Subcutaneous adipose tissue (tissue), 4 donors: Measurements from ENCODE around the gene ADORA2B. TPM values are rescaled to one million over a fixed set of nuclear protein-coding genes. Genes with fewer than 3 reads are reported as not detected.

Experiments
- CTCF ChIP-seq: fragments of 450-650 bp; IDR thresholded peaks from one replicate; pipeline ENCODE4 v1.5.1; 2016; ENCODE audit warnings: low read depth, mild to moderate bottlenecking, control low read depth, antibody characterized with exemption, moderate library complexity
- total RNA-seq, 4 donors: library from RNA; depleted of rRNA; stranded (reverse); fragments of >200 nt; gene quantifications; one replicate each; pipeline ENCODE4 v1.1.0, GENCODE V29; 2016

Gene ADORA2B
- total RNA-seq, 4 donors from 2014 or later, result 1.1 to 11.4 (median 1.3) TPM; not detected in 1

- no peak for TF ChIP-seq CTCF
Observed at GRCh38 chr17:15942207-15942833, 2.6 kb upstream of the ADORA2B start.

DNA sequence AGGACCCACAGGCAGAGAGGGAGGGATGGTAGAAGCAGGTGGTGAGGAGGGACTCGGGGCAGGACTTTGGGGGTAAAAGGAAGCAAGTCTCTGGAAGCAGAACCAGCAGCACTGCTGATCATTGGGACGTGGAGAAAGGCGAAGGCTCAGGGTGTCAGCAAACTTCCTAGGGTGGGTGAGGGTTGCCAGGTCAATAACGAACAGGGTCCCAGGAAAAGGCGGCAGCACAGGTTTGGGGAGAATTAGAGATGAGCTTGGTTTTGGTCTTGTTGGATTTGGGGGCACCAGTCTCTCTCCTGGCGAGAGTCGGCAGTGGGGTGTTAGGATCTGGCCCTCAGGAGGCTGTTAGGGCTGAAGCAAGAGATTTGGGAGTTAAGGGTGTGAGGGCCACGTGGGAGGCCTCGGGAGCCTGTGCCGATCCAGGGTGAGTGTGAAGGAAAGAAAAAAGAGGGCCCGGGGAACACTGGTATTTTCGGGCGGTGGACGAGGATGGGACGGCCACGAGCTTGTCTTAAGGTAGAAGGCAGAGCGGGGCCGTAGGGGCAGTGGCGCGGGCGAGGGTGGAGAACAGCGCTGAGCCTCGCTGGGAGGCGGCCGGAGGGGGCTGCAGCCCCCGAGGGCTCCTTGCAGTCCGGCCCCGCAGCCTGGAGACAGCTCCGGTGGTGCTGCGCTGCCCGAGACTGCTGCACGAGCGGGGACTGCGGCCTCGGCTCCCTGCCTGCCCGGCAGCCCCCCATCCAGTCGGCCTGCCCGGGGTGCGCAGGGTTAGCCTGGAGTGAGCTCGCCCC, 765 bp upstream of the ADORA2B start:
- TF ChIP-seq CTCF, result no peak

GRCh38 chr17:15945527-15946191, 729 bp downstream of the ADORA2B start:
- no peak for TF ChIP-seq CTCF

DNA sequence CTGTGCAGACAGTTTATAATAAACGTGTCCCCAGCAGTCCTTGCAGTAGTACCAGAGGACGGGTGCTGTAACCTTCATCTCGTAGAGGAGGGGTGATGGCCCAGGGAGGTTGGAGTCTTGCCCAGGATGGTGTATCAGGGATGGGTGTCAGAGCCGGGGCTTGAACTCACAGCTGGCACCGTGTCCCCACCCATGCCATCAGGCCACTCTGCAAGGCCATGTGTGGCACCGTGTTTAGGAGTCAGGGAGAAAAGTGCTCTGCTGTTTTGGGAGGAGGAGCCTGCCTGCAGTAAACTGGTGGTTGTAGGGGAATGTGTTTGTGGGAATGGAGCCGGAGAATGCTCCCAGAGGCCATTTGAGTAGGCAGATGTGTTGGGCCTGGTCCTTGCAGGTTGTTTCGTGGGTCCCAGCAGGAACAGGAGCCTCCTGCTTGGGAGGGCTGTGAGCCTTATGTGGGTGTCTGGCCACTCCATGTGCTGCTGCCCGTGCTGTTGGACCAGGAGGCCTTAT, 1.7 kb downstream of the ADORA2B start:
- no peak for TF ChIP-seq CTCF

- TF ChIP-seq CTCF, result no peak
Observed at GRCh38 chr17:15947271-15947670, 2.3 kb downstream of the ADORA2B start.

DNA sequence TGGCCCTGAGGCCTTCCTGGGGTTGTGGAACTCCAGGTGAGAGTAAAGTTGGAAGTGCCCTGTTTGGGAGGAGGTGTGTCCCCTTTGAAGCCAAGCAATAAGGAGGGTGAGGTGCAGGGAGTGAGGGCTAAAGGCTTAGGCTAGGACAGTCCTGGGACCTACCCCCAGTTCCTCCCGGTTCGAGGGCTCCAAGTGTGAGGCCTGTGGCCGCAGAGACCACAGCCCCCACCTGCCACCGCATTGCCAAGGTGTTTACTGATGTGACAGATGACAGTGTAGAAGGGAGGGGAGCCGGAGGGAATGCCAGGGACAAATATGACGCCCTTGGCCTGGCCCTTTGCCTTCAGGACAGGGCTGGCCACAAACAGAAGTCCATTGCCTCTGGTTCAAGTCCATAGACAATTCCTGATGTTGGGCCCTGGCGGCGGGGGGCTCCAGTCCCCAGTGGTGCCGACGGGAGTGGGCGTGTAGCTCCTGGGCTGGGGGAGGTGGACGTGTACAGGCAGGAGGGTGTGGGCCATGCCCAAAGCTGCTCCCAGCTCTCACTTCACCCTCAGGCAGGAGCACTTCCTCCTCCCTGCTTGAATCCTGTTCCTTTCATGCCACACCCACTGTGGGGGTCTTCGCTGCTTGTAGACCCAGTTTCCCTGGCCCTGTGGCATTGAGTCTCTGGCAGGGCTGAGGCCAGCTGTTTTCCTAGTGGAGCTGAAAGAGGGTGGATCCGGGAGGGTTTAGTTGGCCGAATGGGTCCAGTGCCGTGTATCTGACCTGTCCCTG, 3.2 kb downstream of the ADORA2B start:
- no peak for TF ChIP-seq CTCF
